CD8-positive, alpha-beta memory T cell (primary cell): ENCODE results near the gene SF3B2. TPM values are rescaled to one million over a fixed set of nuclear protein-coding genes. Genes with fewer than 3 reads are reported as not detected.

Experiments used
- CTCF ChIA-PET: fragments of 350-600 bp; sonication (Branson Sonifier 250); formaldehyde crosslinking; loops from one replicate; lab custom pipeline; 2021; ENCODE audit warnings: antibody characterized with exemption; lab: Charles Lee
- POLR2A ChIA-PET: fragments of 350-600 bp; sonication (Branson Sonifier 250); formaldehyde crosslinking; loops from one replicate; lab custom pipeline; 2021; ENCODE audit warnings: antibody characterized with exemption; lab: Charles Lee
- DNase-seq, 5 donors: peaks; one replicate each; pipeline versions ENCODE4 v3.0.0 to v3.0.0-alpha.2; 2020 to 2022; ENCODE audit warnings: mixed read lengths in 1 of 5
- H3K27ac ChIP-seq: one replicate; pipeline ENCODE4 v1.7.0; 2013; ENCODE audit warnings: low read depth, mild to moderate bottlenecking, low read length, moderate library complexity
- H3K27me3 ChIP-seq: 2 replicates; pipeline ENCODE4 v1.7.0; 2013; ENCODE audit warnings: low read length, mild to moderate bottlenecking; ENCODE audit not compliant: insufficient read depth, poor library complexity, severe bottlenecking
- H3K36me3 ChIP-seq: 2 replicates; pipeline ENCODE4 v1.7.0; 2013; ENCODE audit warnings: mild to moderate bottlenecking, low read length, moderate library complexity; ENCODE audit not compliant: insufficient read depth
- H3K4me1 ChIP-seq: 2 replicates; pipeline ENCODE4 v1.7.0; 2013; ENCODE audit warnings: mild to moderate bottlenecking, low read length, moderate library complexity; ENCODE audit not compliant: insufficient read depth
- H3K4me3 ChIP-seq: 2 replicates; pipeline ENCODE4 v1.7.0; 2013; ENCODE audit warnings: mild to moderate bottlenecking, low read length
- H3K9me3 ChIP-seq: 2 replicates; pipeline ENCODE4 v1.7.0; 2013; ENCODE audit warnings: mild to moderate bottlenecking, low read length
- H3K27ac Mint-ChIP-seq, 8 donors: one replicate each; pipeline ENCODE4 v1.8.0; 2020 to 2021; ENCODE audit warnings: mixed read lengths in 8 of 8, mild to moderate bottlenecking in 6 of 8, inconsistent platforms in 3 of 8, moderate library complexity in 3 of 8
- H3K27me3 Mint-ChIP-seq, 2 donors: one replicate each; pipeline ENCODE4 v1.8.0; 2020 to 2021; ENCODE audit warnings: mixed read lengths in 2 of 2, mild to moderate bottlenecking in 1 of 2, moderate library complexity in 1 of 2
- H3K36me3 Mint-ChIP-seq, 3 donors: one replicate each; pipeline ENCODE4 v1.8.0; 2020 to 2021; ENCODE audit warnings: mixed read lengths in 3 of 3, inconsistent platforms in 1 of 3, mild to moderate bottlenecking in 1 of 3
- H3K4me1 Mint-ChIP-seq, 3 donors: one replicate each; pipeline ENCODE4 v1.8.0; 2020 to 2021; ENCODE audit warnings: mixed read lengths in 3 of 3, inconsistent platforms in 1 of 3, mild to moderate bottlenecking in 1 of 3
- H3K4me3 Mint-ChIP-seq, 7 donors: one replicate each; pipeline ENCODE4 v1.8.0; 2020 to 2021; ENCODE audit warnings: mixed read lengths in 7 of 7, mild to moderate bottlenecking in 6 of 7, moderate library complexity in 4 of 7, inconsistent platforms in 2 of 7
- H3K9me3 Mint-ChIP-seq, 5 donors: one replicate each; pipeline ENCODE4 v1.8.0; 2020 to 2022; ENCODE audit warnings: mixed read lengths in 5 of 5, mild to moderate bottlenecking in 3 of 5, moderate library complexity in 2 of 5, inconsistent platforms in 1 of 5
- polyA plus RNA-seq: library from polyadenylated mRNA; unstranded; fragments of 300-500 nt; fragmentation: Illumina TruSeq; gene quantifications from one replicate; pipeline ENCODE4 v1.2.3, GENCODE V29; 2021
- total RNA-seq, 2 experiments: library from RNA; stranded (reverse); gene quantifications; one replicate each; pipeline ENCODE4 v1.2.3, GENCODE V29; 2021

The SF3B2 gene, protein sequence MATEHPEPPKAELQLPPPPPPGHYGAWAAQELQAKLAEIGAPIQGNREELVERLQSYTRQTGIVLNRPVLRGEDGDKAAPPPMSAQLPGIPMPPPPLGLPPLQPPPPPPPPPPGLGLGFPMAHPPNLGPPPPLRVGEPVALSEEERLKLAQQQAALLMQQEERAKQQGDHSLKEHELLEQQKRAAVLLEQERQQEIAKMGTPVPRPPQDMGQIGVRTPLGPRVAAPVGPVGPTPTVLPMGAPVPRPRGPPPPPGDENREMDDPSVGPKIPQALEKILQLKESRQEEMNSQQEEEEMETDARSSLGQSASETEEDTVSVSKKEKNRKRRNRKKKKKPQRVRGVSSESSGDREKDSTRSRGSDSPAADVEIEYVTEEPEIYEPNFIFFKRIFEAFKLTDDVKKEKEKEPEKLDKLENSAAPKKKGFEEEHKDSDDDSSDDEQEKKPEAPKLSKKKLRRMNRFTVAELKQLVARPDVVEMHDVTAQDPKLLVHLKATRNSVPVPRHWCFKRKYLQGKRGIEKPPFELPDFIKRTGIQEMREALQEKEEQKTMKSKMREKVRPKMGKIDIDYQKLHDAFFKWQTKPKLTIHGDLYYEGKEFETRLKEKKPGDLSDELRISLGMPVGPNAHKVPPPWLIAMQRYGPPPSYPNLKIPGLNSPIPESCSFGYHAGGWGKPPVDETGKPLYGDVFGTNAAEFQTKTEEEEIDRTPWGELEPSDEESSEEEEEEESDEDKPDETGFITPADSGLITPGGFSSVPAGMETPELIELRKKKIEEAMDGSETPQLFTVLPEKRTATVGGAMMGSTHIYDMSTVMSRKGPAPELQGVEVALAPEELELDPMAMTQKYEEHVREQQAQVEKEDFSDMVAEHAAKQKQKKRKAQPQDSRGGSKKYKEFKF
- total RNA-seq, result 100 to 1,000 TPM; 261 to 274 TPM
- 134 TPM for polyA plus RNA-seq

DNA sequence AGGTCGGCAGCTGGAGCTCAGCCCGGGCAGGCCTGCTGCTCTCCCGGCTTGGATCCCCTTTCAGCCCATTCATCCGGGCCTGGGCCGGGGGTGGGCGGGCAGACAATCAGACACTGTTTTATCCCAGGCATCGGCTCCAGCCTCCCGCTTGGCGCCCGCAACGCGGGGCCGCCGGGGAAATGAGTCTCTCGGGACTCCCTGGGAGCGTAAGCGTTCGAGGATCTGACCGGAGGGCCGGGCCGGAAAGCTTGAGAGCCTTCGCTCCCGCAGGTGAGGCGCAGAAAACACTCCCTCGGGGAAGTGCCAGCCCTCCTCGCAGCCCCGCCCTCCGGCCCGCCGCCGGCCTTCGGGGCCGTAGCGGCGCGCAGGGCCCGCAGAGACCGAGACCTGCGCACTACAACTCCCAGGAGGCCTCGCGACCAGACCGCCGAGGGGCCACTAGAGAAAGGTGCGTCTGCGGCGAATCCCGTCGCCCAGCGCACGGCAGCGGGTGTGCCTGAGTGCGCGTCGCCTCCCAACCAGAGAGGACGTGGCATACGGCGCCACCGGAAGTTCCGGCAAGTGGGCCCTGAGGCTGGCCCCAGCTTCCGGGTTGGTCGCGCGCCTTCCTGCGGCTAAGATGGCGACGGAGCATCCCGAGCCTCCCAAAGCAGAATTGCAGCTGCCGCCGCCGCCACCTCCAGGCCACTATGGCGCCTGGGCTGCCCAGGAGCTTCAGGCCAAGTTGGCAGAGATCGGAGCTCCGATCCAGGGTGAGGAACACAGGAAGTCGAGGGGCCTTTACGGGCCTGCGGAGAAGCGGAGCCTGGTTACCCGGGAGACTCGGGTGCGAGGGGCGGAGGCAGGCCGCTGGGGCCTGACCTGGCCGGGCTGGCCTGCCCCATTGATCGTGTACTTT lies at the start of gene SF3B2:
Gene SF3B2 (plus strand): TSS at position 599 of the 898 bp plus-strand sequence. CDS start 21 bp downstream, at position 620.
- H3K27ac ChIP-seq, result peak within 1 kb of the TSS; percentile 86
- Mint-ChIP-seq H3K9me3 (no peaks in the 10 kb centered on the region), H3K4me3 (peak within 1 kb of the TSS; percentile 98 to 100 (median 99)), H3K27me3 (peaks cover 4 to 6% of the 10 kb centered on the region in 2 donors), H3K27ac (peak within 1 kb of the TSS; percentile 96 to 99 (median 99)), H3K4me1 (peaks cover 27 to 38% (median 34%) of the 10 kb centered on the region in 3 donors), H3K36me3 (peaks cover 6 to 42% (median 7%) of the 10 kb centered on the region in 3 donors)
- no peaks in the 10 kb centered on the region for H3K9me3 ChIP-seq
- H3K4me1 ChIP-seq, result peaks cover 23% of the 10 kb centered on the region
- H3K36me3 ChIP-seq, result peaks cover 25% of the 10 kb centered on the region
- peak; percentile 93 to 97 (median 95) for DNase-seq
- peak within 1 kb of the TSS; percentile 79 for H3K4me3 ChIP-seq
- ChIA-PET CTCF (interaction anchor here (1.1 to 4.8 kb wide), 10 partner anchors 7 to 199 kb away, joined by 3 to 27 read pairs (median 5); partner anchors contain the start of genes CCDC85B and FIBP), POLR2A (interaction anchor here (0.7 to 1.8 kb wide), 12 partner anchors 15 to 791 kb away, joined by 3 to 11 read pairs (median 4); partner anchors contain the start of genes FIBP, MUS81 and PACS1)
- no peaks in the 10 kb centered on the region for H3K27me3 ChIP-seq

DNA sequence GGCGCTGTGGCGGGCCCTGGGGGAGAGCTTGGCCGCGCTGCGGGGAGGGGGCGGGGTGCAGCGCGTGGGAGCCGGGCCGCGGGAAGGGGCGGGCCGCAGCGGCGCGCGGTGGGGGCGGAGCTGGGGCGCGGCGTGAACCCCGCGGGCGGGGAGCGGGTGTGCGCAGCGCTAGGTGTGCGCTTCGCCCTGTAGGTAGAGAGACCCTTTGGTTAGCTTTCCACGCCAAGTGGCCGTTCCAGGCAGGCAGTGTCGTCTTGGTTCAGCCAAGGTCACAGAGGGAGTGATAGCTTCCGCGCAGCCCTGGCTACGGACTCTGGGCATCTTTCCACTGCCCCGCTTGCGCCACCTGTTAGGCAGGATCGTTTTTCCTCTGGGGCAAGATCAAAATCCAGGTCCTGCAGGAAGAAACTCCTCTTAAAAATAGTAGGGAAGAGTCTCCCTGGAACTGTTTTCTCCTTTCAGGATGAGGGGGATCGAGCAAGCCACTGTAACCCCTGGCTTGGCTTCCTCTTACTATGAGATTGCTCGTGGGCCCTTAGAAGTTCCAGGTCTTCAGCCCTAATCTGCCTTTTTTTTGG lies 49.4 kb upstream of the SF3B2 start:
- CTCF ChIA-PET, result interaction anchor here (0.7 to 1.5 kb wide), 8 partner anchors 10 to 291 kb away, joined by 3 to 7 read pairs (median 4); partner anchors contain the start of genes FIBP and KAT5
- H3K27me3 Mint-ChIP-seq, result peaks cover 0 to 3% of the 10 kb centered on the region in 2 donors

DNA sequence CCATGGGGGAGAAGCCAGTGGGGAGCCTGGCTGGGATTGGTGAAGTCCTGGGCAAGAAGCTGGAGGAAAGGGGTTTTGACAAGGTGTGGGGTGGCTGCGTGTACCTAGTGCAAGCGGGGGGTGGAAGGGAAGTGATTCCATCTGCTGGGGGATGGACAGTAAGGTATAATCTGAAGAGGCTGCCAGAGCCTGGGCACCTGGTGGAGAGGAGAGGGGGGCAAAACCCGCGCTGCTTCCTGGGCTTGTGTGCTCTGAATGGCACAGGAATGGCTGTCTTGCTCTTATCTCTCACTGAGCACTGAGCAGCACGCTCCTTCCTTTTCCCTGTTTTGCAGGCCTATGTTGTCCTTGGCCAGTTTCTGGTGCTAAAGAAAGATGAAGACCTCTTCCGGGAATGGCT lies 48.9 kb upstream of the SF3B2 start:
- Mint-ChIP-seq H3K27me3 (peaks cover 0 to 3% of the 10 kb centered on the region in 2 donors), H3K4me1 (peaks cover 33 to 47% (median 44%) of the 10 kb centered on the region in 3 donors), H3K4me3 (peak overlapping the region; percentile 97 to 100 (median 99)), H3K9me3 (no peaks in the 10 kb centered on the region), H3K27ac (peak overlapping the region; percentile 81 to 96 (median 89)), H3K36me3 (peaks cover 0 to 53% (median 4%) of the 10 kb centered on the region in 3 donors)
- DNase-seq, result no peak
- no peaks in the 10 kb centered on the region for H3K27me3 ChIP-seq
- CTCF ChIA-PET, result interaction anchor here (0.7 to 1.5 kb wide), 7 partner anchors 10 to 292 kb away, joined by 3 to 7 read pairs (median 4); partner anchors contain the start of genes FIBP and KAT5
- POLR2A ChIA-PET, result interaction anchor here (0.5 to 1.5 kb wide), 4 partner anchors 19 to 1784 kb away, joined by 3 to 9 read pairs (median 3); partner anchors contain the start of gene CCDC85B
- H3K4me3 ChIP-seq, result peak overlapping the region; percentile 99
- peak overlapping the region; percentile 95 for H3K27ac ChIP-seq
- peaks cover 20% of the 10 kb centered on the region for H3K4me1 ChIP-seq
- no peaks in the 10 kb centered on the region for H3K9me3 ChIP-seq
- H3K36me3 ChIP-seq, result peaks cover 29% of the 10 kb centered on the region

More for the DNA sequence above, 49.4 kb upstream of the SF3B2 start:
- H3K36me3 ChIP-seq, result peaks cover 34% of the 10 kb centered on the region
- Mint-ChIP-seq H3K36me3 (peaks cover 2 to 58% (median 7%) of the 10 kb centered on the region in 3 donors), H3K4me3 (peak overlapping the region; percentile 97 to 100 (median 99)), H3K9me3 (no peaks in the 10 kb centered on the region), H3K4me1 (peaks cover 33 to 49% (median 46%) of the 10 kb centered on the region in 3 donors), H3K27ac (peak overlapping the region; percentile 87 to 100 (median 98))
- peak in 1 of 5 donors; percentile 65 for DNase-seq
- POLR2A ChIA-PET, result interaction anchor here (0.5 to 1.5 kb wide), 8 partner anchors 20 to 1784 kb away, joined by 3 to 9 read pairs (median 3); partner anchors contain the start of genes CCDC85B, FIBP and MUS81
- H3K4me3 ChIP-seq, result peak overlapping the region; percentile 99
- no peaks in the 10 kb centered on the region for H3K27me3 ChIP-seq
- H3K27ac ChIP-seq, result peak overlapping the region; percentile 95
- no peaks in the 10 kb centered on the region for H3K9me3 ChIP-seq
- H3K4me1 ChIP-seq, result peaks cover 20% of the 10 kb centered on the region

DNA sequence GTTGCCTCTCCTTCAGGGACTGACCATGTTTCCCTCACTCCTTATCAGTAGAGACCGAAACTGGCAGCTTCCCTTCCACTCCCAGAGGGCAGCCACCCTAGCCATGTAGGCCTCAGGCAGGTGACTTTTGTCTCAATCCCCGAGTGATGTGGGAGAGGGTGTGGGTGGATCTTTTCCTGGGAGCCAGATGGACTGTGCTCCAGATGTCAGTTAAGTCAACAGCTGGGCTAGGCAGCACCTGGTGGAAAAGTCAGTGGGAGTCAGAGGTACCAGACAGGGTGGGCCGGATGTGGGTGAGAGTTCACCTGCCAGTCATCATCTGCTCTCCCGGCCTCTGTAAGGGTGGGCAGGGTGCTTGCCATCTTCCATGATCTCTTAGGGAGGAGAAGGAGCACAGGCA lies 48.0 kb upstream of the SF3B2 start:
- Mint-ChIP-seq H3K4me1 (peaks cover 32 to 45% (median 42%) of the 10 kb centered on the region in 3 donors), H3K9me3 (no peaks in the 10 kb centered on the region), H3K4me3 (peak overlapping the region in 6 of 7 donors; percentile 39 to 97 (median 60)), H3K36me3 (peaks cover 0 to 44% (median 0%) of the 10 kb centered on the region in 3 donors), H3K27ac (peak overlapping the region in 3 of 8 donors; percentile 73 to 95 (median 90)), H3K27me3 (peaks cover 0 to 3% of the 10 kb centered on the region in 2 donors)
- POLR2A ChIA-PET, result no interaction called here
- H3K27me3 ChIP-seq, result no peaks in the 10 kb centered on the region
- H3K4me3 ChIP-seq, result no peak overlapping the region
- H3K36me3 ChIP-seq, result peaks cover 22% of the 10 kb centered on the region
- no peak overlapping the region for H3K27ac ChIP-seq
- H3K9me3 ChIP-seq, result no peaks in the 10 kb centered on the region
- DNase-seq, result no peak
- CTCF ChIA-PET, result no interaction called here
- peaks cover 20% of the 10 kb centered on the region for H3K4me1 ChIP-seq

DNA sequence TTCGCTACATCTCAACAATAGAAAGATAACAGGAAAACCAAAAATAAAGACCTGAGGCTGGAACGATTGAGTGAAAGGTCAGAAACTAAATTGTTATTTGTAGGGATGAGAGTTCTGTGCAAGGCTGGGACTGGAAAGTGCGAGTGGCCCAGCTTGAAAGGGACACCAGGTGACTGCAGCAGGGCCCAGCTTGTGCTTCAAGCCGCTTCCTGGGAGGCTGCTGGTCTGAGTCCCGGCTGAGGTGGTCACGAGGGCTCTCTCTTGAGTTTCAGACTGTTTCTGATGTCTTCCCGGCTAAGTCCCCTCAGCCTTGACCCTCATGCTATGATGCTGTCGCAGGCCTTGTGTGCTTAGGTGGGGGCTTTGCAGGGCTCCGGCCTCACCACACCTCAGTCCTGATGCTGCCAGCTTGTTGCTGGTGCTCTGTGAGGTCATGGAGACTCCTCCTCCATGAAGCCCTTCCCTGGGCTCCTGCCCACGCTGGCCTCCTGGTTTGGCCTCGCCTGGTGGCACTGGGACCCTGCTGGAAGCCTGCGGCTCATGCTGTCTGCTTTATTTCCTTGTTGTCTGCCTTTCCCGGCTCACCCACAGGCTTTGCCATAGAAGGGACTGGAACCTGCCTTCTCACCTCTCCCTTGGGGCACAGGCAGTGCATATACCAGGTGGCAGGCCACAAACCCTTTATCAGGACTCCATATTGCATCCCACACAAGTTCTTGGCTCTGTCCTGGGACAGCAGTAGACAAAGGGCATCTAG lies 45.9 kb upstream of the SF3B2 start:
- H3K27me3 ChIP-seq, result peaks cover under 1% of the 10 kb centered on the region
- peak overlapping the region in 2 of 8 donors; percentile 22 to 92 for H3K27ac Mint-ChIP-seq
- peaks cover 11% of the 10 kb centered on the region for H3K36me3 ChIP-seq
- H3K4me1 ChIP-seq, result peaks cover 9% of the 10 kb centered on the region
- peaks cover 5 to 6% of the 10 kb centered on the region in 2 donors for H3K27me3 Mint-ChIP-seq
- CTCF ChIA-PET, result no interaction called here
- POLR2A ChIA-PET, result no interaction called here
- no peaks in the 10 kb centered on the region for H3K9me3 ChIP-seq
- no peaks in the 10 kb centered on the region for H3K9me3 Mint-ChIP-seq
- H3K4me3 Mint-ChIP-seq, result peak overlapping the region in 1 of 7 donors; percentile 61
- peaks cover 0 to 28% (median 0%) of the 10 kb centered on the region in 3 donors for H3K36me3 Mint-ChIP-seq
- H3K4me3 ChIP-seq, result no peak overlapping the region
- no peak overlapping the region for H3K27ac ChIP-seq
- peaks cover 22 to 28% (median 24%) of the 10 kb centered on the region in 3 donors for H3K4me1 Mint-ChIP-seq
- DNase-seq, result no peak

DNA sequence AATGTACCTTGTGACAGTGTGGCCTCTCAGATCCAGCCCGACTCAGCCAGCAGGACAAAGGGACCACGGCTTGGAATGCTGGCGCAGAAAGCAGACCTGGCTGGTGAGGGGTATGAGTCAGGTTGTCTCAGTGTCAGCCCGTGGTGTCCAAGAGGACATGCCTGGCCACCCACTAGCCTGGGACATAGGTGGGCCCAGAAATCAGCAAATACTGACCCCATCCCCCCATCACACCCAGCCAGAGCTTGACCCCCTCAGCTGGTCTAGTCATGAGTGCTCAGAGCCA lies 45.3 kb upstream of the SF3B2 start:
- POLR2A ChIA-PET, result no interaction called here
- Histone ChIP-seq H3K4me1 (peaks cover 8% of the 10 kb centered on the region), H3K27ac (no peak overlapping the region), H3K36me3 (peaks cover 11% of the 10 kb centered on the region), H3K27me3 (peaks cover 4% of the 10 kb centered on the region), H3K4me3 (no peak overlapping the region), H3K9me3 (no peaks in the 10 kb centered on the region)
- CTCF ChIA-PET, result no interaction called here
- H3K4me1 Mint-ChIP-seq, result peaks cover 17 to 23% (median 19%) of the 10 kb centered on the region in 3 donors
- peak overlapping the region in 2 of 8 donors; percentile 22 to 92 for H3K27ac Mint-ChIP-seq
- H3K9me3 Mint-ChIP-seq, result no peaks in the 10 kb centered on the region
- no peak for DNase-seq
- H3K4me3 Mint-ChIP-seq, result peak overlapping the region in 1 of 7 donors; percentile 61
- H3K36me3 Mint-ChIP-seq, result peaks cover 0 to 23% (median 0%) of the 10 kb centered on the region in 3 donors
- peaks cover 5 to 10% of the 10 kb centered on the region in 2 donors for H3K27me3 Mint-ChIP-seq
